Left ventricle myocardium inferior (tissue), 1 donor: ENCODE results near the gene PMEPA1. TPM values are rescaled to one million over a fixed set of nuclear protein-coding genes. Genes with fewer than 3 reads are reported as not detected.

Experiments
- DNase-seq: peaks from one replicate; pipeline ENCODE4 v3.0.0-alpha.2; 2020
- H3K27ac ChIP-seq: fragments of 200-600 bp; replicated peaks from 2 replicates; pipeline ENCODE4 v1.8.0; 2021
- H3K27me3 ChIP-seq: fragments of 200-600 bp; 2 replicates; pipeline ENCODE4 v1.8.0; 2021; ENCODE audit warnings: low read depth
- H3K36me3 ChIP-seq: fragments of 200-600 bp; 2 replicates; pipeline ENCODE4 v1.8.0; 2021
- H3K4me1 ChIP-seq: fragments of 200-600 bp; 2 replicates; pipeline ENCODE4 v1.8.0; 2021
- H3K4me3 ChIP-seq: fragments of 200-600 bp; 2 replicates; pipeline ENCODE4 v1.8.0; 2021; ENCODE audit warnings: mild to moderate bottlenecking, moderate library complexity
- H3K9me3 ChIP-seq: fragments of 200-600 bp; replicated peaks from 2 replicates; pipeline ENCODE4 v1.8.0; 2021
- CTCF ChIP-seq: fragments of 200-600 bp; IDR thresholded peaks from 2 replicates; pipeline ENCODE4 v1.8.0; 2021; ENCODE audit warnings: antibody characterized with exemption, mild to moderate bottlenecking, borderline replicate concordance
- intact Hi-C: fragments of 100-400 bp; cut with micrococcal nuclease; formaldehyde crosslinking; loops from one replicate; pipeline ENCODE4 v1.11.0; 2022
- total RNA-seq: library from RNA; stranded (reverse); fragmentation: NEBNext Ultra II Directional; extraction: Animal tissue kit (Norgen Biotek cat#: 25700); gene quantifications from one replicate; pipeline ENCODE4 v1.2.1, GENCODE V29; 2021
- donor health status: DM: no; HTN: yes; CAD: no; lungs with severe emphysema.

The PMEPA1 gene
- total RNA-seq, 1 donor from 2014 or later: 36.4 TPM

GRCh38 chr20:57666834-57667157, 43.0 kb downstream of the PMEPA1 start:
- intact Hi-C loops: no loop called here
- no peak for DNase-seq

GRCh38 chr20:57666106-57666833, 43.5 kb downstream of the PMEPA1 start:
- Histone ChIP-seq H3K4me1 (peaks cover 36% of the 10 kb centered on the region), H3K9me3 (no peaks in the 10 kb centered on the region), H3K27ac (no peak overlapping the region), H3K4me3 (no peak overlapping the region), H3K27me3 (no peaks in the 10 kb centered on the region), H3K36me3 (no peaks in the 10 kb centered on the region)
- intact Hi-C loops: no loop called here
- TF ChIP-seq CTCF: no peak
- no peak for DNase-seq

More at GRCh38 chr20:57666834-57667157, 43.0 kb downstream of the PMEPA1 start:
- H3K27ac ChIP-seq: no peak overlapping the region
- no peak for TF ChIP-seq CTCF
- no peaks in the 10 kb centered on the region for H3K9me3 ChIP-seq
- H3K4me1 ChIP-seq: peaks cover 37% of the 10 kb centered on the region
- no peak overlapping the region for H3K4me3 ChIP-seq
- no peaks in the 10 kb centered on the region for H3K36me3 ChIP-seq
- H3K27me3 ChIP-seq: no peaks in the 10 kb centered on the region

- Histone ChIP-seq H3K4me3 (no peak overlapping the region), H3K36me3 (no peaks in the 10 kb centered on the region), H3K27ac (no peak overlapping the region), H3K4me1 (peaks cover 35% of the 10 kb centered on the region), H3K27me3 (no peaks in the 10 kb centered on the region), H3K9me3 (no peaks in the 10 kb centered on the region)
- no peak for TF ChIP-seq CTCF
- DNase-seq: no peak
- intact Hi-C loops: no loop called here
These were observed 44.2 kb downstream of the PMEPA1 start for GRCh38 chr20:57665589-57665971.

GRCh38 chr20:57664924-57665588, 44.8 kb downstream of the PMEPA1 start:
- H3K4me3 ChIP-seq: no peak overlapping the region
- H3K9me3 ChIP-seq: no peaks in the 10 kb centered on the region
- H3K27me3 ChIP-seq: no peaks in the 10 kb centered on the region
- DNase-seq: peak; percentile 2
- peaks cover 30% of the 10 kb centered on the region for H3K4me1 ChIP-seq
- no peak overlapping the region for H3K27ac ChIP-seq
- TF ChIP-seq CTCF: no peak
- H3K36me3 ChIP-seq: no peaks in the 10 kb centered on the region
- intact Hi-C loops: no loop called here

- H3K27me3 ChIP-seq: no peaks in the 10 kb centered on the region
- no peak for TF ChIP-seq CTCF
- no peaks in the 10 kb centered on the region for H3K9me3 ChIP-seq
- no peaks in the 10 kb centered on the region for H3K36me3 ChIP-seq
- intact Hi-C loops: no loop called here
- peak; percentile 13 for DNase-seq
- H3K27ac ChIP-seq: no peak overlapping the region
- no peak overlapping the region for H3K4me3 ChIP-seq
- peaks cover 30% of the 10 kb centered on the region for H3K4me1 ChIP-seq
These were observed 45.3 kb downstream of the PMEPA1 start for GRCh38 chr20:57664476-57664875.
